Testis (tissue), 3 donors: ENCODE results near the gene SETD2. TPM values are rescaled to one million over a fixed set of nuclear protein-coding genes. Genes with fewer than 3 reads are reported as not detected.

ENCODE experiments used
- DNase-seq: peaks from one replicate; pipeline ENCODE4 v3.0.0-alpha.2; 2019
- H3K27ac ChIP-seq, 2 donors: fragments of 200-600 bp; sonication (generic); one replicate each; pipeline ENCODE4 v1.5.1; 2019
- H3K27me3 ChIP-seq: fragments of 200-600 bp; sonication (generic); one replicate; pipeline ENCODE4 v1.5.1; 2019
- H3K36me3 ChIP-seq: fragments of 200-600 bp; sonication (generic); one replicate; pipeline ENCODE4 v1.5.1; 2017; ENCODE audit warnings: low read depth; ENCODE audit errors: missing control alignments
- H3K4me1 ChIP-seq: fragments of 200-600 bp; sonication (generic); one replicate; pipeline ENCODE4 v1.5.1; 2019
- H3K4me3 ChIP-seq, 2 donors: fragments of 200-600 bp; sonication (generic); one replicate each; pipeline ENCODE4 v1.5.1; 2017 to 2019
- H3K9me3 ChIP-seq: fragments of 200-600 bp; sonication (generic); one replicate; pipeline ENCODE4 v1.5.1; 2017
- POLR2A ChIP-seq: fragments of 450-650 bp; IDR thresholded peaks from one replicate; pipeline ENCODE4 v1.6.1; 2017; ENCODE audit warnings: antibody characterized with exemption, mild to moderate bottlenecking, moderate library complexity
- WGBS, 2 donors: methylation state at CpG; one replicate each; pipeline ENCODE4 v1.1.5; 2018; 5-methylcytosine and 5-hydroxymethylcytosine counted together
- intact Hi-C: fragments of 100-400 bp; cut with DNase I; formaldehyde crosslinking; loops from one replicate; pipeline ENCODE4 v1.15.1; 2023; ENCODE audit warnings: low total_unique reads
- polyA plus RNA-seq: library from polyadenylated mRNA; stranded (reverse); fragments of 350-450 nt; fragmentation: Illumina TruSeq; extraction: RNeasy Lipid Tissue Mini Kit (QIAGEN cat#74804); gene quantifications from one replicate; pipeline ENCODE4 v1.2.3, GENCODE V29; 2014; ENCODE audit warnings: low read depth, low replicate concordance; ENCODE audit not compliant: insufficient read depth
- total RNA-seq, 2 donors: library from RNA; depleted of rRNA; stranded (reverse); fragments of >200 nt; gene quantifications; one replicate each; pipeline ENCODE4 v1.2.3, GENCODE V29; 2016
- TF ChIP-seq, protein P1 (sequence below), 3 experiments: fragments of 450-650 bp in 2 of 3; fragments of 200-600 bp in 1 of 3; sonication (generic) in 1 of 3; IDR thresholded peaks; one replicate each; pipeline ENCODE4 v1.5.1; 2016 to 2019; ENCODE audit warnings: antibody characterized with exemption in 3 of 3, mild to moderate bottlenecking in 2 of 3, moderate library complexity in 1 of 3

SETD2 gene
- total and polyA plus RNA-seq, 3 donors from 2014 or later: 37.1 to 95.2 (median 76.7) TPM

DNA sequence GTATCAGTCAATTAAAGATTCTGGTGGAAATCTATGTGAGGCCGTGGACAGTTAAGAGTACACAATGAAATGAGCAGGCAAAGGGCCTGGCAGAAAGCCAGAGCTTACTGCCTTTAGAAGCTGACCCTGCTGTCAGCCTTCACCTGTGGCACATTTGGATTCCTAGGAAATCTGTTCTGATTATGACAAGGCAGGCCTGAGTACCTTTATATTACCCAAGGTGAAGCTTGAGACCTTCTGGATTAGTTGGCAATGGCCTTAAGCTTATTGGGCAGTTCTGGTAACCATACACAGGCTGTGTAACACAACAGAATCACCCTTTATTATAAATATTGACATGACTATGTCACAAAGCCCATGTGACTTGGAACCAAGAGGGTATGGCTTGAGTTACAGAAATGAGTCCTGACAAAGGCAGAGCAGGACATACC lies 141.3 kb downstream of the SETD2 start:
- Histone ChIP-seq H3K27ac (no peak overlapping the region), H3K4me3 (no peak overlapping the region), H3K9me3 (no peaks in the 10 kb centered on the region), H3K27me3 (no peaks in the 10 kb centered on the region), H3K36me3 (no peaks in the 10 kb centered on the region), H3K4me1 (peaks cover 5% of the 10 kb centered on the region)
- 26 to 47% methylated on average over 1 of the region's 1 CpG for WGBS, 2 donors
- intact Hi-C loops: no loop called here
- no peak for DNase-seq
- TF ChIP-seq, protein P1, sequence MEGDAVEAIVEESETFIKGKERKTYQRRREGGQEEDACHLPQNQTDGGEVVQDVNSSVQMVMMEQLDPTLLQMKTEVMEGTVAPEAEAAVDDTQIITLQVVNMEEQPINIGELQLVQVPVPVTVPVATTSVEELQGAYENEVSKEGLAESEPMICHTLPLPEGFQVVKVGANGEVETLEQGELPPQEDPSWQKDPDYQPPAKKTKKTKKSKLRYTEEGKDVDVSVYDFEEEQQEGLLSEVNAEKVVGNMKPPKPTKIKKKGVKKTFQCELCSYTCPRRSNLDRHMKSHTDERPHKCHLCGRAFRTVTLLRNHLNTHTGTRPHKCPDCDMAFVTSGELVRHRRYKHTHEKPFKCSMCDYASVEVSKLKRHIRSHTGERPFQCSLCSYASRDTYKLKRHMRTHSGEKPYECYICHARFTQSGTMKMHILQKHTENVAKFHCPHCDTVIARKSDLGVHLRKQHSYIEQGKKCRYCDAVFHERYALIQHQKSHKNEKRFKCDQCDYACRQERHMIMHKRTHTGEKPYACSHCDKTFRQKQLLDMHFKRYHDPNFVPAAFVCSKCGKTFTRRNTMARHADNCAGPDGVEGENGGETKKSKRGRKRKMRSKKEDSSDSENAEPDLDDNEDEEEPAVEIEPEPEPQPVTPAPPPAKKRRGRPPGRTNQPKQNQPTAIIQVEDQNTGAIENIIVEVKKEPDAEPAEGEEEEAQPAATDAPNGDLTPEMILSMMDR (IDR thresholded peaks at IDR 0.05): no peak
- TF ChIP-seq POLR2A: no peak

DNA sequence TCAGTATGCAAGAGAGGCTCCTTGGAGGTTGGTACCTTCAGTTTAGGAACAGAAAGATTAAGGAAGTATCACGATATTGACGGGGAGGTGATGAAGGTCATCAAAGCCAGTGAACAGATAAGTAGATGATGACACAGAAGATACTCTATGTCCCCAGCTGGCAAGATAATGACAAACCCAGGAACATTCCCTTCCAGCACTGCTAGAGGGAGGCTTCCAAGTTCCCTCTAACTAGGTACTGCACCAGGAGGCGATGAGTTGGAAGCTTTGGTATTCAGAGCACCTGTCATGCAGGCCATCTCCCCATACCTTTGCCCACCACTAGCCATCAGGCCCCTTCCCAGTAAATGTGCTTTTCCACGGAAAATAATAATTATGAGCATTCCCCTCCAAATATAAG lies 143.6 kb downstream of the SETD2 start:
- Histone ChIP-seq H3K27ac (no peak overlapping the region), H3K4me1 (peaks cover 5% of the 10 kb centered on the region), H3K9me3 (no peaks in the 10 kb centered on the region), H3K4me3 (no peak overlapping the region), H3K27me3 (no peaks in the 10 kb centered on the region), H3K36me3 (no peaks in the 10 kb centered on the region)
- TF ChIP-seq POLR2A: no peak
- TF ChIP-seq, protein P1 (IDR thresholded peaks at IDR 0.05): no peak
- 72 to 79% methylated on average over 4 of the region's 4 CpGs for WGBS, 2 donors
- intact Hi-C loops: no loop called here
- DNase-seq: no peak

DNA sequence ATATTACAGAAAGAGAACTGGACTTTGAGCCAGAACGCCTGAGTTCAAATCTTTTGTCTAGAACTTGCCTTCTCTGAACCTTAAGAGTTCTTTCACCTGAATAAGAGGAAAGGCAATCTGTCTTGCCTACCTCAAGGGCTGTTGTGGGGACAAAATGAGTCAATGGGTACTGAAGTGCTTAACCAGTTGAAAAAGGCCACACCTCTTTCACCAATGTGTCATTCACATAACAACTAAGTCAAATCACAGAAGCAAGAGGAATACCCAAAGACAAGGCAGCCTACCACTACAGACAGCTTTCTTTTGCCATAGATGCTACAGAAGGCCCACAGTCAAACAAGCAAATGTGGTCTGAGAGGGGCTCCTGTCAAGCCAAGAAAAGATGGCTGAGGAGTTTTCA lies 144.7 kb downstream of the SETD2 start:
- Histone ChIP-seq H3K4me3 (no peak overlapping the region), H3K4me1 (peaks cover 5% of the 10 kb centered on the region), H3K9me3 (no peaks in the 10 kb centered on the region), H3K27me3 (no peaks in the 10 kb centered on the region), H3K36me3 (no peaks in the 10 kb centered on the region), H3K27ac (no peak overlapping the region)
- intact Hi-C loops: no loop called here
- WGBS, 2 donors: 90 to 100% methylated on average over 1 of the region's 1 CpG
- no peak for TF ChIP-seq POLR2A
- TF ChIP-seq, protein P1 (IDR thresholded peaks at IDR 0.05): no peak
- DNase-seq: no peak

DNA sequence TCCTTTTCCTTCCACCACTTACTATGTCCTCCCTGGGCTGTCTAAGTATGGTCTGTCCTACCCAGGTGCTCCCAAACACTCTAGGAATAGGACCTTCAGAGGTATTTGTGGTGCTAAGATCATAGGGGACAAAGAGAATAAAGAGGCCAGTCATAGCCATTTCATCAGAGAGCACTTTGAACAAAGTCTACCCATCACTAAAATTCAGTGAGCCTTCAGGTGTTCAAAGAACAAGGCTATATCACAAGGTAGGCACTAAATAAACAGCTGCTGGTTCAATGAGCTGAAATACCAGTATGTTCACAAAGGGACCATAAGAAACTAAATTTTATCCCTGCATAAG lies 145.7 kb downstream of the SETD2 start:
- no peak overlapping the region for H3K4me3 ChIP-seq

More for the DNA sequence above, 145.7 kb downstream of the SETD2 start:
- Histone ChIP-seq H3K36me3 (no peaks in the 10 kb centered on the region), H3K4me1 (peaks cover 5% of the 10 kb centered on the region), H3K9me3 (no peaks in the 10 kb centered on the region), H3K27me3 (no peaks in the 10 kb centered on the region), H3K27ac (no peak overlapping the region)
- intact Hi-C loops: no loop called here
- DNase-seq: no peak
- no peak for TF ChIP-seq POLR2A
- TF ChIP-seq, protein P1 (IDR thresholded peaks at IDR 0.05): no peak
